Pons (tissue), 1 donor: ENCODE measurements around the gene TMEM185B.
"Not testable (repeated sequence)": the region's sequence is repeated elsewhere in the genome, so short reads cannot be mapped to it uniquely, and the experiment has no call there.

Experiments
- DNase-seq: peaks from one replicate; pipeline ENCODE4 v3.0.0-alpha.2; 2016; ENCODE audit warnings: low spot score

Gene TMEM185B

GRCh38 chr2:120206022-120206581 is 17.1 kb downstream of the TMEM185B start:
- DNase-seq, result no peak

DNA sequence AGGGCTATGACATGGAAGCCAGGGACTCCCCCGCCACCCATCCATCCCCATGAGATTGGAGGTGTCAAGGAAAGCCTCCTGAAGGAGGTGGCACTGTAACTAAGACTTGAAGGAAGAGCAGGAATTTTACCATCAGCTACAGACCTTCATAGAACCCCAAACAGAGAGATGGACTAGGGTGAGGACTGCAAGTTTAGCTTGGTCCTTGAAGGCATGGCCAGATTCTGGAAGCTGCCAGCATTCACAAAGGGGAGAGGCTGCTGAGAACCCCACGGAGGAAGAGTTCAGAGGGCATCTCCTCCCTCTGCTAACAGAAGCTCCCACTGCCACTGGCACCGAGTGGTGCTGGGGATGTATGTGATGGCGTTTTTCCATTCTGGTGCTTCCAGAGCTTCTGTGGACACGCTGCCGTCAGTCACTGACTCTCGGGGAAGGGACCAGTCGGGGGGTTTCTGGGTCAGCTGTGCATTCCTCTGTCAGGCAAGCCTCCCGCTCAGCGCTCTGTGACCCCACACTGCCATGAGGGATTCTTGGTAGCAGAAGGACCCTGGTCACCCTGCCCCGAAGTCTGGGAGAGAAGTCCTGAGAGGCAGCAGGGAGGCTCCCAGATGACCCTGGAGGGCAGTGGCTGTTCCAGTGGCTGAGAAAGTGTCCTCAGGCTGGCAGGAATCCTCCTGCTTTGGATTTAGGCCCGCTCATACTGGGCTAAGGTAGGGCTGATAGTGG is 18.1 kb downstream of the TMEM185B start:
- DNase-seq, result no peak

GRCh38 chr2:120204417-120204816 is 18.8 kb downstream of the TMEM185B start:
- no peak for DNase-seq

DNA sequence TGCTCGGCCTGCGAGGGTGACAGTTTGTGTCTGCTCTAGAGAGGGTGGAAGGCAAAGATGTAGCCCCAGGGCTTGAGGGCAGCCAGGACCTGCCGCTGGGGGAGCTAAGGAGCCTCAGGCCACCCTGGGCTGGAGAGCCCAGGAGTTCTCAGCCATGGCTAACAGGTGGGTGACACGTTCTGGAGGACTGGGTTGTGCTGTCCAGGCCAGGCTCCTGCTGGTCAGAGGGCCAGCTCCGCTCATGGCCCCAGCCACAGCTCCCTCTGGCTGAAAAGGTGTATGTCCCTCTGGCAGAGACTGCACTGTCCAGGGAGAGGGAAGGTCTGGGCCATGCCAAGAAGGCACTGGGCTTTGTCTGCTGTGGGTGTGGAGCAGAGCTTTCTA is 19.2 kb downstream of the TMEM185B start:
- DNase-seq, result no peak

GRCh38 chr2:120203251-120204021 is 19.8 kb downstream of the TMEM185B start:
- DNase-seq, result no peak

DNA sequence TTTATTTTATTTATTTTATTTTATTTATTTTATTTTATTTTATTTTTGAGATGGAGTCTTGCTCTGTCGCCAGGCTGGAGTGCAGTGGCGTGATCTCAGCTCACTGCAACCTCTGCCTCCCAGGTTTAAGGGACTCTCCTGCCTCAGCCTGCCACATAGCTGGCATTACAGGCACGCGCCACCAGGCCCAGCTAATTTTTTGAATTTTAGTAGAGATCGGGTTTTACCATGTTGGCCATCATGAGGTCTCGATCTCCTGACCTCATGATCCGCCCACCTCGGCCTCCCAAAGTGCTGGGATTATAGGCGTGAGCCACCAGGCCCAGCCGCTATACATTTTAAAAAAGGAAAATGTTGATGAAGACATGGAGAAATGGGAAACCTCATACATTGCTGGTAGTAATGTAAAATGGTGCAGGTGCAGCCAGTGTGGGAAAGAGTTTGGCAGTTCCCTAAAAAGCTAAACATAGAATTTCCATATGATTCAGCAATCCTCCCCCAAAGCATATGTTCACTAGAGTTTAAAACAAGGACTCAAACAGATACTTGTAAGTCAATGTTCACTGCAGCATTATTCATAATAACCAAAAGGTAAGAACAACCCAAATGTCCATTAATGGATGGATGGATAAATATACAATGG is 23.3 kb downstream of the TMEM185B start:
- DNase-seq, result not testable (repeated sequence)

DNA sequence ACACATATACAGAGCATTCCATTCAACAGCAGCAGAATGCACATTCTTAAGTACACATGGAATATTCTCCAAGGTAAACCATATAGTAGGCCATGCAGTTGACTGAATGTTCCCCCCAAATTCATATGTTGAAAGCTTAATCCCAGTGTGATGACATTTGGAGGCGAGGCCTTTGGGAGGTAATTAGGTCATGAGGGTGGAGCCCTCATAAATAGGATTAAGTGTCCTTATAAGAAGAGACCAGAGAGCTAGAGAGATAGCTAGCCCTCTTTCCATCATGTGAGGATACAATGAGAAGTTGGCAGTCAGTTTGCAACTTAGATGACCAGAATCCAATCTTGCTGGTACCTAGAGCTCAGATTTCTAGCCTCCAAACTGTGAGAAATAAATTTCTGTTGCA is 27.6 kb downstream of the TMEM185B start:
- no peak for DNase-seq

- DNase-seq, result no peak
These were observed 30.9 kb downstream of the TMEM185B start for GRCh38 chr2:120192280-120192679.

- no peak for DNase-seq
These were observed 34.0 kb downstream of the TMEM185B start for GRCh38 chr2:120189189-120189588.

- DNase-seq, result no peak
These were observed 41.1 kb downstream of the TMEM185B start for GRCh38 chr2:120182019-120182560.

- DNase-seq, result no peak
These were observed 43.1 kb downstream of the TMEM185B start for GRCh38 chr2:120180066-120180465.

- DNase-seq, result no peak
These were observed 43.8 kb downstream of the TMEM185B start for GRCh38 chr2:120179396-120179795.

DNA sequence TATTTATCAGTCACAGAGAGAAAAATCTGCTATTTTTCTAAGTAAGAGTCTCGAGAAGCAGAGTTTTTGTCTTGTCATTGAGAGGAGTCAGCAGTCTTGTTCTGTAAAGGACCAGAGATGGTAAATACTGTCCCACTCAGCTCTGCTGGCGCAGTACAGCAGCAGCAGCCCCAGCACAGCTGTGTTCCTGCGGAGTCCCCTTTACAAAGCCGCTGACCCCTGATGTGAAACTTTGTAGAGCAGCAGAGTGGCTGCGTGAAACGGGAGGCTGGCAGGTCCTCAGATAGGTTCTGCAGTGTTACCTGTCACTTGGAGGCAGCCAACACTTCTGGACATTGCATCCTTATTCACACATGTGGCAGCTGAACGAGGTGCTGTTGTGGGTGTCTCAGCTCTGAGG is 45.2 kb downstream of the TMEM185B start:
- no peak for DNase-seq

DNA sequence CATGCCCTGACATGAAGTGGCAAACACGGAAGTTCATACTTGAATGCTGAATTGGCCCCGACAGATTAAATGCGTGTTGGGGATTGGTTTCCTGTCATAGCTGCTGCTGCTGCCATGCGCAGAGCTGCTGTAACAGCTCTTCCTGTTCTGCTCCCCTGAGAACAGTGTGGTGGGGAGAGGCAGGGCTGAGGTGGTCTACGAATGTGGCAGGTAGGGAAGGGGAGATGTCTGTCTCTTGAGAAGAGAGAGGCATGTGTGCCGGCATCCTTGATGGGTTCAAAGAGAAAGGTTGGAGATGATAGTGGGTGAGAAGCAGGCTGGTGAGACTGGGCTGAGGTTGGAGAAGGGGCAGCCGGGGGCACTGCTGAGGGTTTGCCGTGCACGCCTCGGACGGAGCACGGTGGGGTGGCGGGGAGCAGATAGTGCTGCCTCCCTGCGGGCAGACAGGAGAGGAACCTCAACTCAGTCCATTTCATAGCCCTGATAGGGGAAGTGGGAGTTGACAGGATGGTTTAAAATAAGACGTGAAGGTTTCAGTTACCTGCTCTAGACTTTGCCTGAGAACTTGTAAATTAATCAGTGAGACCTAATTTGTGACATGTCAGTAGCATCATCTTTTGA is 46.1 kb downstream of the TMEM185B start:
- peak; percentile 35 for DNase-seq

DNA sequence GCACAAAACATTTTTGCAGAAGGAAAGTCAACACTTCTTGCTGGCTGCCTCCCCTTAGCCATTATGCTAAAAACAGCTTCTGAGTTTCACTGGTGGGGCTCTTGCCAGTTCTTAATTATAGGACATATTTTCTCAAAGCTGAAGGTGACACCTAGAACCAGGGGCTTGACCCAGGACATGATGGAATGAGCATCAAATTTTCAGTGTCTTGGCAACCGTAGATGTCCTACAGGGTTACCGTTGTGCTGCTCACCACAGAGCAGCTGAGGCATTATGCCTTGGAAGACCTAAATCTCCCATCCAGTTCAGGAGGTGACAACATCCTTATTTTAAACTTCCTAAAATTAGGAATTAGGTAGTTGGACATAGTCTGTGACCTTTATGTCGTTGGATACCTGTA is 46.7 kb downstream of the TMEM185B start:
- DNase-seq, result no peak

GRCh38 chr2:120174963-120175581 is 48.1 kb downstream of the TMEM185B start:
- peak; percentile 83 for DNase-seq
